Fibroblast of mammary gland (primary cell): ENCODE data around the gene CCDC92B.

Experiments
- DNase-seq: peaks from one replicate; pipeline ENCODE4 v3.0.0-alpha.2; 2010; ENCODE audit warnings: low read depth
- H3K4me3 ChIP-seq: 2 replicates; pipeline ENCODE4 v1.5.1; 2011; ENCODE audit warnings: low read depth, mild to moderate bottlenecking, low read length, moderate library complexity; ENCODE audit not compliant: control insufficient read depth
- TF ChIP-seq, protein P1 (sequence below): conservative IDR thresholded peaks from 2 replicates; pipeline ENCODE4 v1.5.1; 2011; ENCODE audit warnings: low read depth, low read length, inconsistent platforms; ENCODE audit not compliant: control insufficient read depth, insufficient read depth

CCDC92B gene

DNA sequence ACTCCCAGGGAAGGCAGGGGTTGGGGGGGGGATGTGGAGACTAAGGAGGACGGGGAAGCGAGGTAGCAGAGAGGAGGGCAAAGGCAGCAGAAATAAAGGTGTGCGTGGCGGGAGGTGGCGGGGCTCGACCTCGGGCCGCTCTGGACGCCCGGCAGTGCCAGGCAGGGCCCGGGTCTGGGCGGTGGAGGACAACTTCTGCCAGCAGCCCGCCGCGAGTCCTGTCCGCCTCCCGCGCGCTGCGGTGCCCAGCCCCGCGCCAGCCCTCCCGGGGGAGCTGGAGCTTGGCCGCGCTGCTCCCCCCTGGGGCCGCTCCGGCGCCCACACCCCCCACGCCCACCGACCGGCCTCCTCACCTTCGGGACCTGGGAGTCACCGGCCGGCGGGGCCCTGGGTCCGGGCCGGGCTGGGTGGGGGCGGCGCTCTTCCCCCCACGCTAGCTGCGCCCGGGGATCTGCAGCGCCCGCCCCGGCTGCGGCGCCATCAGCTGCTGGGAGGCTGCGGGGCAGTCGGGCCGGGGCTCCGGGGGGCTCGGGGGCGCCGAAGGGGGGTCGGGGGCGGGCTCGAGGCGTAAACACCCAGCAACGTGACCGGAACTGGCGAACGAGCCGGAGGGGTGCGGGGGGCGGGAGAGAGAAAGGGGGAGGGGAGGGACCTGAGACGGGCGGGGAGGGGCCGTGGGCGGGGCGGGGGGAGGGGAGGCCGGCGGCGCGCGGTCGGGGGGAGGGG lies at the start of gene CCDC92B:
TSS of gene CCDC92B (minus strand) at position 595 of the 726 bp plus-strand sequence. CDS start 14,507 bp downstream, outside the sequence.
- no peak within 1 kb of the TSS for H3K4me3 ChIP-seq
- TF ChIP-seq, protein P1, sequence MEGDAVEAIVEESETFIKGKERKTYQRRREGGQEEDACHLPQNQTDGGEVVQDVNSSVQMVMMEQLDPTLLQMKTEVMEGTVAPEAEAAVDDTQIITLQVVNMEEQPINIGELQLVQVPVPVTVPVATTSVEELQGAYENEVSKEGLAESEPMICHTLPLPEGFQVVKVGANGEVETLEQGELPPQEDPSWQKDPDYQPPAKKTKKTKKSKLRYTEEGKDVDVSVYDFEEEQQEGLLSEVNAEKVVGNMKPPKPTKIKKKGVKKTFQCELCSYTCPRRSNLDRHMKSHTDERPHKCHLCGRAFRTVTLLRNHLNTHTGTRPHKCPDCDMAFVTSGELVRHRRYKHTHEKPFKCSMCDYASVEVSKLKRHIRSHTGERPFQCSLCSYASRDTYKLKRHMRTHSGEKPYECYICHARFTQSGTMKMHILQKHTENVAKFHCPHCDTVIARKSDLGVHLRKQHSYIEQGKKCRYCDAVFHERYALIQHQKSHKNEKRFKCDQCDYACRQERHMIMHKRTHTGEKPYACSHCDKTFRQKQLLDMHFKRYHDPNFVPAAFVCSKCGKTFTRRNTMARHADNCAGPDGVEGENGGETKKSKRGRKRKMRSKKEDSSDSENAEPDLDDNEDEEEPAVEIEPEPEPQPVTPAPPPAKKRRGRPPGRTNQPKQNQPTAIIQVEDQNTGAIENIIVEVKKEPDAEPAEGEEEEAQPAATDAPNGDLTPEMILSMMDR = no peak

DNA sequence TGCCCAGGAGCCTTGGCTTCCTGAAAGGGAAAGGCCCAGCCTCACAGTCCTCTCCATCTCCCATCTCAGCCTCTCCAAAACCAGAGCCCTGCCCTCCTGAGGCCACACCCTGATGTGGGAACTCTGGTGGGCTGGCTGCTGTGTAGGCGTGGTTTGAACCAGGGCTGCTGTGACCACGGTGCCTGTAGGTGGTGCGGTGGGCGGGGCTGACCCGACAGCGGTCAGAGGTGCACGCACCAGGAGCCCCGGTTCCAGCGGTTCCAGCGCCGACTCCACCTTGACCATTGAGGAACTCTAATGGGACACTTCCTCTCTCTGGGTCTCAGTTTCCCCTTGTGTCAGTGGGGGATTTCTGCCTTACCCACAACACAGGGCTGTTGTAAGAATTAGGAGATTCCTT lies 49.2 kb upstream of the CCDC92B start:
- no peak for DNase-seq
- H3K4me3 ChIP-seq = no peak overlapping the region
- TF ChIP-seq, protein P1 = no peak

More for the DNA sequence above, at the start of gene CCDC92B:
- DNase-seq = no peak

DNA sequence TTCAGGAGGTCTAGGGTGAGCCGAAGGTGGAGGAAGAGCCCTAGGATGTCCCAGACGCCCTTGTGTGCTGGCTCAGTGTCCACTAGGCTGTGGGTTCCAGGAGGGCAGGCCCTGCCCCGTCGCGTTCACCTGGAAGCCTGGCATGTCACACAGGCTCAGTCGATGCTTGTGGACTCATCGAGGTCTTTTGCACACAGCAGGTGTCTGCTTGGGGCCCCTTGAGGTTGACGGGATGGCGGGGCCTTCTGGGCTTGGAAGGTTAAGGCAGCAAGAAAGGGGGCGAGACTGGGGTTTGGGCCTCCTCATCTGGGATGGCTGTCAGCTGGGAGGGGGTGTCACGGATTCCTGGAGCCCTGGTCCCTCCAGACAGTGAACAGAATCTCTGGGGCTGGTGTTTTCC lies 48.7 kb upstream of the CCDC92B start:
- no peak for DNase-seq
- TF ChIP-seq, protein P1 = no peak
- no peak overlapping the region for H3K4me3 ChIP-seq

DNA sequence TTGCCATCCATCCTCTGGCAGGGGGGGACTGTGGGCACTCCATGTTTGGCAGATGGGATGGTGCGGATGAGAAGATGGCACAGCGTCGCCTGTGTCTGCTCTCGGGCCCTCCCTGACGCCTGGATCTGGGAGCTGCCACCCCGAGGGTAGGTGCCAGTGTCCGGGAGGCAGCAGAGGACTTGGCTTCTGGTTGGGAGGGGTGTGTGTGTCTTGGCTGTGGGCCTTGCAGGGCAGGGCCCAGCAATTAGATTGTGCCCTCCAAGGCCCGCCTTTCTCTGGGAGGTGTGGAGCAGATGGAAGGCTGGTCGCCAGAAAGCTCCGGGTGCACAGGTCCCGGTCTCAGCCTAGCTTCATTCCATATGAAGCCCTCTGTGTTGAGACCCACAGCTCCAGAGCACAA lies 48.2 kb upstream of the CCDC92B start:
- H3K4me3 ChIP-seq = no peak overlapping the region
- TF ChIP-seq, protein P1 = no peak
- no peak for DNase-seq

DNA sequence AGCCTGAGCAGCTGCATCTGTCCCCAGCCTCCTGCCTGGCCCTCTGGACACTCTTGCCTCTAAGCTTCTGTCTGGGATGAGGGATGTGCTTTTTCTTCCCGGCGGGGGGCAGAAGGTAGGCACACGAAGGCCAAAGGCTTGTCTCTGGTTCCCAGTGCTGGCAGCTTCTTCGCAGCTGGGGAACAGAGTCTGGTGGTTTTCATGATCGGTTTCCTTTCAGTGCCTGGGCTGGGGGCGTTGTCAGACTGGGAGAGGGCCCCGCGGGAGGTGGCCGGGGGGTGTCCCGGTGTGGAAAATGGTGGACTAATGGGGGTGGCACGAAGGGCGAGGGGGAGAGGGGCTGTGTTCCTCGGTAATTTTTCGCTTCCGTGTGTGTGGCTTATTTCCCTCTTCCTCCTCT lies 47.8 kb upstream of the CCDC92B start:
- no peak overlapping the region for H3K4me3 ChIP-seq
- TF ChIP-seq, protein P1 = no peak
- DNase-seq = no peak

DNA sequence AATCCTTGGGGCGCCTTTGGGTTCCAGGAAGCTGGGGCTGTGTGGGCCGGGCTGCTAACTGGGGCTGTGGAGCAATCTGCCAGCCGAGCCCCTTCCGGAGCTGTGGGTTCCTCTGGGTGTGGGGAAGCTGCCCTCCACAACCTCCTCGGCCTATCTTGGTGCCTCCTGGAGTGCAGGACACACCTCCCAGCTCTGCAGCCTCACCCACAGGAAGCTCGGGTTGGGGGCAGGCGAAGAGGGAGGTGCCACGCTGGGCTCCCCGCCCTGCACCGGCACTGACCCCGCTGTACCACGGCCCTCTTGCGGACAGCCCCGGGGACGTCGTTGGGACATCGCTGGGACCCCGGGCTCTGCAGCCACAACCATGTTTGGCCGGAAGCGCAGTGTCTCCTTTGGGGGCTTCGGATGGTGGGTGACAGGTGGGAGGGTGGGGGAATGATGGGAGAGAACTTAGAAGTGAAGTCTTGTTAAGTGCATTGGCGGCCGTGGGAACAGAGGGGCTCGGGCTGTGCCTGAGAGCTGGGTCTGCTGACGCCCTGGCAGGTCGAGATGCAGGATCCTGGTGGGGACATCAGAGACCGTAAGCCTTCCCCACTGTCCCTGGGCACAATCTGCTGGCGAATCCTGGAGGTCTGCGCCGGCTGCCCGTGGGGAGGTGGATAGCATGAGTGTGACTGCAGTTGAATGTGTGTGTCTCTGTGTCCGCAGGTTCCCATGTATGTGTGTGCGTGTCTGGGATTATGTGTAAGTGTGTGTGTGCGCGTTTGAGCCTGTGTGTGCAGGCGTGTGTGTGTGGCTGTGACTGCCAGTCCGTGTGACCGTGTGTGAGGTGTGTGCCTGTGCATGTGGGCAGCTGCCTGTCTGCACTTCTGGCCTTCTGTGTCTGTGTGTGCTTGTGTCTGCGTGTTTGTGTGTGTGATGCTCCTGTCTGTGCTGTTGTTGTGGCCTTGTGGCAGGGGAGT lies 47.0 kb upstream of the CCDC92B start, which contains the start of gene RAP1GAP2:
TSS of gene RAP1GAP2 (plus strand) at position 275 of the 962 bp plus-strand sequence. CDS start at position 365, 90 bp downstream.
- TF ChIP-seq, protein P1 = no peak
- DNase-seq = no peak
- no peak within 1 kb of the TSS for H3K4me3 ChIP-seq
